ENCODE data around the gene AK8. TPM values are rescaled to one million over a fixed set of nuclear protein-coding genes. Genes with fewer than 3 reads are reported as not detected.

Gene AK8
- polyA plus RNA-seq, 1 of the 3 experiments (the other 2 are of a cell fraction), result 0.77 TPM

GRCh38 chr9:132677976-132678375 lies 200.1 kb downstream of the AK8 start:
- Histone ChIP-seq H3K4me2 (no peak overlapping the region), H3K9me2 (no peaks in the 10 kb centered on the region), H3K27ac (ENCODE audit: low read depth in 2 of 2, low read length in 1 of 2) (no peak overlapping the region), H3K36me3 (replicated peaks in 1 of 2; ENCODE audit: control insufficient read depth in 1 of 2, insufficient read depth in 2 of 2, low read length in 1 of 2) (peaks cover 32 to 45% of the 10 kb centered on the region in 2 experiments), H3K27me3 (ENCODE audit: insufficient read depth) (no peaks in the 10 kb centered on the region), H3K4me1 (ENCODE audit: control insufficient read depth in 1 of 2, insufficient read depth in 2 of 2, low read depth in 1 of 2, low read length in 1 of 2) (peaks cover 0 to 5% of the 10 kb centered on the region in 2 experiments; a peak in 2 of 4 replicates), H3K4me3 (ENCODE audit: low read depth in 2 of 2, low read length in 1 of 2) (no peak overlapping the region), H3K9me3 (no peaks in the 10 kb centered on the region), H2AFZ (ENCODE audit: low read depth) (no peak overlapping the region), H3K79me2 (ENCODE audit: insufficient read depth) (peaks cover 99% of the 10 kb centered on the region), H4K20me1 (ENCODE audit: insufficient read depth) (peaks cover 93% of the 10 kb centered on the region), H3F3A (replicated peaks; ENCODE audit: insufficient read depth) (no peaks in the 10 kb centered on the region), H3K9ac (no peak overlapping the region)
- TF ChIP-seq RFX5 (IDR thresholded peaks at IDR 0.05; ENCODE audit: low read length), result no peak
- TF ChIP-seq CHD2 (IDR thresholded peaks at IDR 0.05; ENCODE audit: low read length, partially characterized antibody), result no peak
- no peak for TF ChIP-seq MEF2A (IDR thresholded peaks at IDR 0.05; ENCODE audit: borderline replicate concordance, low read depth)
- TF ChIP-seq TAF1 (IDR thresholded peaks at IDR 0.05; ENCODE audit: borderline replicate concordance, low read depth, low read length), result no peak
- 96% methylated on average over 8 of the region's 8 CpGs for WGBS (ENCODE audit: low lambda C conversion rate)
- CTCF ChIA-PET, result interaction anchor here (1.1 to 1.7 kb wide), 2 partner anchors 122 to 223 kb away, joined by 3 to 4 read pairs; no protein-coding TSS in a partner anchor
- POLR2A ChIA-PET, result no interaction called here
- no peak for DNase-seq

Other genes with a start within 250 kb of the AK8 start
- 13.9 and 17.3 TPM in 2 replicates for gene DDX31, start 208.3 kb downstream of the AK8 start, polyA plus RNA-seq (2012; rRNA removed)
- 2.8 and 3.6 TPM in 2 replicates for gene GTF3C4, start 207.8 kb downstream of the AK8 start, polyA plus RNA-seq (2012; rRNA removed)
- 6.7 and 9.8 TPM in 2 replicates for gene SPACA9, start 614 bp upstream of the AK8 start, polyA plus RNA-seq (2012; rRNA removed)
- gene TSC1, start 66.3 kb upstream of the AK8 start, polyA plus RNA-seq (2012; rRNA removed), result 18.3 and 27.6 TPM in 2 replicates
- gene GFI1B, start 100.4 kb upstream of the AK8 start, polyA plus RNA-seq (2012; rRNA removed), result 0.03 TPM in 1 of 2 replicates, not detected in the other
- 57.3 and 59.1 TPM in 2 replicates for gene GTF3C5, start 152.7 kb upstream of the AK8 start, polyA plus RNA-seq (2012; rRNA removed)
- gene CEL, start 183.7 kb upstream of the AK8 start, polyA plus RNA-seq (2012; rRNA removed), result 0.75 and 0.87 TPM in 2 replicates
- 64.1 and 64.7 TPM in 2 replicates for gene RALGDS, start 243.0 kb upstream of the AK8 start, polyA plus RNA-seq (2012; rRNA removed)